GF-D8 (cell line): Measurements from ENCODE around the gene KRT71.
"Not testable (repeated sequence)": the region's sequence is repeated elsewhere in the genome, so short reads cannot be mapped to it uniquely, and the experiment has no call there.

Experiments used
- DNase-seq: peaks from one replicate; lab custom pipeline; 2025; lab: John Stamatoyannopoulos, UW

KRT71 gene

DNA sequence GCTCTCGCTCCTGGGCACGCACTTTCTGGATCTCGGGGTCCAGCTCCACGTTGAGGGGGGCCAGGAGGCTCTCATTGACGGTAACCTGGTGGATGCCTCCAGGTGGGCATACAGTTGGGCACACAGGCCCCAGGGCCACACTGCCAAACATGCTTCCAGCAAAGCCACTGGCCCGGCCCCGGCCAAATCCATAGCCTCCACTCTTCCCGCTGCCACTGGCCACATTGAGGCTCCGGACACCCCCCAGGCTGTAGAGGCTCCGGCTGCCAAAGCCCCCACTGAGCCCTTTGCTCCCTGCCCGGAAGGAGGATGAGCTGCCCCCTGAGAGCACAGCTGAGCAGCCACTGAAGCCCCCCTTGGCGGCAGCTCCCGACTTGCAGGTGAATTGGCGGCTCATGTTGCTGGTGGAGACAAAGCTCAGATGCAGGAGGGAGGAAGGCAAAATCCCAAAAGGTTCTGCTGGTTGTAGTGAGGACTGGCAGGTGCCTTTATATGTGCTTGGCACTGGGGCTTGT lies at the start of gene KRT71:
KRT71 (minus strand) TSS at position 465 of the 515 bp plus-strand sequence; CDS start at position 397, 68 bp downstream.
- no peak for DNase-seq

DNA sequence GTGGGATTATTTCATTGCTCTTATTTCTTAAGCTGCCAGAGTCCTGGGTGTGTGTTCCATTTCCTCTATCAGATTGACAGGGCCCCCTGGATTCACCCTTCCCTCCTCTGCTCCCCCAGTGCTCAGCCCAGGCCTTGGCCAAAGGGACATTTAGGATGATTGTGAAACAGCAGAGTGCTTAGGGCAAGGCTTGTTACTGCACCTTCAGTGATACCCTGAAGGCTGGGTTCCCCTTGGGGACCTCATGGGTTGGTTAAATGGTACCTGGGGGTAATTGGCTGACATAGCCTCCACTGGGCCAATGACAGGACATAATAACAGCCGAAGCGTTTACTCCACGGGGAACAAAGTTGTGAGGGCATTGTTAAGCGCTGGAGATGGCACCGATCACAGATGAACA lies 49.6 kb upstream of the KRT71 start:
- no peak for DNase-seq

DNA sequence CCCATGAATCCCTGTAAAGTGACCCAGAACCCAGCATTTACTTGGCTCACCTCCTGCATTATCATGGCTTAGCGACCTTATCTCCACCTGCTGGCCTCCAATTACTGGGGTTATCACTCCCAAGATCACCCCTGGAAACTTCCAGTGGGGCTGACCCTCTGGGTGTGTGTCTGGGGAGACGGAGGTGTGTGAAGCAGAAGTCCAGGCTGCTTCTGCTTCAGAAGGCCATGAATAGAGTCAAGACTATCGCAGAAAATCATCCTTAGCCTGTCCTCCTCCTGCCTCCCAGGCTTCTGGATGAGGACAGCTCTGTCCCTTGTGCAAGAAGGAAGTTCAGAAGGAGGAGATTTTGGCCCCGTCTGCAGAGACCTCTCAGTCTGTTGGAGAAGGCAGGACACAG lies 48.7 kb upstream of the KRT71 start:
- no peak for DNase-seq

DNA sequence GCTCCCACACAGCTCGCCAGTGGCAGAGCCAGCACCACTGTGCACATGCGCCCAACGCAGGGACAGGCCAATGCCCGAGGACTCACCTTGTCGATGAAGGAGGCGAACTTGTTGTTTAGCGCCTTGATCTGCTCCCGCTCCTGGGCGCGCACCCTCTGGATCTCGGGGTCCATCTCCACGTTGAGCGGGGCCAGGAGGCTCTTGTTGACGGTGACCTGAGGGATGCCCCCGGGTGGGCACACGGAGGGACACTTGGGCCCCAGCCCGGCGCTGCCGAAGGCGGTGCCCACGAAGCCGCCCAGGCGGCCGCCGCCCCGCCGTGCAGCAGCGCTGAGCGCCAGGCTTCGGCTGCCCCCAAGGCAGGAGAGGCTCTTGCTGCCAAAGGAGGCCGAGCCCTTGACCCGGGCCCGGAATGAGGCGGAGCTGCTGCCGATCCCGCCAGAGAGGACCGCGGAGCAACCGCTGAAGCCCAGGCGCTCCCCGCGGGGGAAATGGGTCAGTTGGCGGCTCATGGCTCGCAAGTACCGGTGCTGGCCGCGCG lies 48.1 kb upstream of the KRT71 start, which contains the start of gene KRT72:
KRT72 (minus strand) TSS at position 523 of the 541 bp plus-strand sequence; CDS start at position 512, 11 bp downstream.
- DNase-seq = no peak

DNA sequence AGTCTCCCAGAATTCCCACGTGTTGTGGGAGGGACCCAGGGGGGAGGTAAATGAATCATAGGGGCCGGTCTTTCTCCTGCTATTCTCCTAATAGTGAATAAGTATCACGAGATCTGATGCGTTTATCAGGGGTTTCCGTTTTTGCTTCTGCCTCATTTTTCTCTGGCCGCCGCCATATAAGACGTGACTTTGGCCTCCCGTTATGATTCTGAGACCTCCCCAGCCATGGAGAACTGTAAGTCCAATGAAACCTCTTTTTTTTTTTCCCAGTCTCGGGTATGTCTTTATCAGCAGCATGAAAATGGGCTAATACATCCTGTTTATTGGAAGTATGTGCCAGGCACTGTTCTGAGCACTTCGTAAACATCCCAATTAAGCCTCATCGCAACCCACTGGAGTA lies 47.5 kb upstream of the KRT71 start:
- DNase-seq = no peak

DNA sequence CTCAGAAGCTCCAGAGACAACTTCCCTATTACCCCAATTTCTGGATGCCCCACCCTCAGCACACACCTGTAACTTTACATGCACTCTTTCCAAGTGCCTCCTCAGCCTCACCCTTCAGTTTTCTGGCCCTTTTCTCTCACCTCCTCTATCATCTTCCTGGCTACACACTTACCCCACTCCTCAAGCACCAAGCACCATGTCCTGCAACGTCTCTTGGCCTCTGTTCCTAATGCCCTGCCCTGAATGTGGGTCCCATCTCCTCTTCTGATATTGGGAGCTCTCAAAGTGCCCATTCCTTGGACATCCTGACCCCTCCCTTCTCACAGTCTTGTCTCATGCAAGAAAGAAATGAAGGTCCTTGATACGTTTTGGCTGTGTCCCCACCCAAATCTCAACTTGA lies 47.1 kb upstream of the KRT71 start:
- no peak for DNase-seq

DNA sequence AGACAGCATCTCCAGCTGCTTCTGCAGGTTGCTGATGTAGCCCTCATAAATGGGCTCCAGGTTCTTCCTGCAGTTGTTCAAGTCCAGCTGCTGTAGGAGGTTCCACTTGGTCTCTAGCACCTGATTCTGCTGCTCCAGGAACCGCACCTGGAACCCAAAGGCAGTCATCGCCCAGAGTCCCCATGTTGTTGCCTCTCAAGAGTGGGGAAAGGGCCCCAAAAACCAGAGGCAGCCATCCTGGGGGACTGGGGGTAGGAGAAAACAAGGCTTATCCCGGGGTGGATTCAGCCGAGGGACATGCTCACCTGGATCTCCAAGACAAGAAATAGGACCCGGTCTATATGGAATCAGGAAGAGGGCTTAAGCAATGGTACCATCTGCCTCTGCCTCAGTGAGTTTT lies 46.0 kb upstream of the KRT71 start:
- no peak for DNase-seq

DNA sequence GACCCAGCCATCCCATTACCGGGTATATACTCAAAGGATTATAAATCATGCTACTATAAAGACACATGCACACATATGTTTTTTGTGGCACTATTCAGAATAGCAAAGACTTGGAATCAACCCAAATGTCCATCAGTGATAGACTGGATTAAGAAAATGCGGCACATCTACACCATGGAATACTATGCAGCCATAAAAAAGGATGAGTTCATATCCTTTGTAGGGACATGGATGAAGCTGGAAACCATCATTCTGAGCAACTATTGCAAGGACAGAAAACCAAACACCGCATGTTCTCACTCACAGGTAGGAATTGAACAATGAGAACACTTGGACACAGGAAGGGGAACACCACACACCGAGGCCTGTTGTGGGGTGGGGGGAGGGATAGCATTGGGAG lies 41.3 kb upstream of the KRT71 start:
- DNase-seq = not testable (repeated sequence)

DNA sequence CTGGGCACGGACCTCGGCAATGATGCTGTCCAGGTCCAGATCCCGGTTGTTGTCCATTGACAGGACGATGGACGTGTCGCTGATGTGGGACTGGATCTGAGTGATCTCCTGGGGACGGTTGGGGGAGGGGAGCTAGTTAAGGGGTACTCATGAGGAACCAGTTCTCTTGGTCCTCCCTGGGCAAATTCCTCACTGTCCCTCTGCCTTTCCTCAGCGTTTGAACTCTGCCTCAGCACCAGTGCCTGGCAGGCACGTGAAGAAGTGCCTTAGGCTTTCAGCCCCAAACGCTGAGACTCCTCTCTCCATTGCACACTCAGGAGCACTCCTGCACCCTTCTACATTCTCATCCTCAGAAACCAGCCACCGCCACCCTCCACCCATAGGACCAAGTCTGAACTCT lies 38.6 kb upstream of the KRT71 start:
- no peak for DNase-seq

DNA sequence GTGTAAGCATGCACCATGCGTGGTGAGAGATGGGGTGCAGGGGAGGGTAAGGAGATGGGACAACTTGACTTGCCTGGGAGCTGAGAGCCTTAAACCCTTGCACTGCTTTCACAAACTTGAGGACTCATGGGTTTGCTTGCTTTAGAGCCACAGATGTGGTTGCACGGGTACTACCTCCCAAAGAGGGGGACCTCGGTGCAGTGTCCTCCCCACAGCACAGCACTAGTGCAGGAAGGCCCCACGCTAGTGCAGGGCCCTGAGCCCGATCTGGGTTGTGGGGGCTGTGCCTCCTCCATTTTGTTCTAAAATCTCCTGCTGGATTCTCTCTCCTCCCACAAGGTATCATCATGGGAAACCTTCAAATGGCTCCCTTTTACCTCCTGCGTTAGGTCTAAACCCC lies 37.1 kb upstream of the KRT71 start:
- DNase-seq = no peak

DNA sequence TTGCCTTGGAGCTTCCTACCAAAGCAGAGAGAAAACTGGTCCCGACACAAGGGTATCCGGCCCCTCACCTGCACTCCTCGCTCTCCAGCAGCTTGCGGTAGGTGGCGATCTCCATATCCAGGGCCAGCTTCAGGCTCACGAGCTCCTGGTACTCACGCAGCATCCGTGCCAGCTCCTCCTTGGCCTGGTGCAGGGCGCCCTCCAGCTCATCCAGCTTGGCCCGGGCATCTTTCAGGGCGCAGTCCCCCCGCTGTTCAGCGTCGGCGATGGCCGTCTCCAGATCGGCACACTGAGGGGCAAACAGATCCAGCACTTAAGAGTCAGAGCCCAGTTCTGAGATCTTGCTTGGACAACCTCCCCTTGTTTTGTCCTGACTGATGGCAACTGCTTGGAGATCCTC lies 34.6 kb upstream of the KRT71 start:
- no peak for DNase-seq

DNA sequence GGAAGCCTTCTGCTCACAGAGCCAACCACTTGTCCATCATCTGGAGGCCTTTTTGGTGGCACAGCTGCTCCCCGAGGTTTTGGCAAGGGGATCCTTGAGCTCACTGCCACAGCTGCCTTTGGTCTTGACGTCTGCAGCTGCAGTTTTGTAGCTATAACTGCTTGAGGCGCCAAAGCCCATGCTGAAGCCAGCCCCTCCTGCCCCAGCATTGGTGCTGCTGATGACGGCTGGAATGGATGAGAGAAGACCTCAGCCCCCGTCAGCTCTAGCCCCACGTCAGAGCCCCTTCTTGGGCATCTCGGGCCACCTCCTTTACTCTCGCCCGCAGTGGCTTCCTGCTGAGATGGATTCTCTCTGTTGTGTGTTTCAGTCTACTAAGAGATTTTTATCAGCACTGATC lies 33.0 kb upstream of the KRT71 start:
- no peak for DNase-seq

DNA sequence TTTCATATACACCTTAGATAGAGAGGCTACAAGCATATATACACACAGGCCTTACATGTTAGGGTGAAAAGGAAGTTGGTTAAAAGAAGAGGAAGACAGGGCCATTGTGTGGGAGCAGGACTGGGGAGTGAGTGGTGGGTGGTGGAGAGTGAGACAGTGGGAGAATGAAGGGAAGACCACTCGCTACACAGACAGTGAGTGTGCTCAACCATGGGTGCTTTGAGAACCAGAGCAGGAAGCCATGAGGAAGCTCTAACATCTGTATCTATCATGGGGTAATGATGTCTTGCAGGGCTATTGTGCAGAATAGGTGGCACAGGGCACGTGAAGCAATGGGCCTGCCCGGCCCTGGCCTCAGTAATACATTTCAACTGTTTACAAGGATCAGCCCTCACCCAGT lies 32.1 kb upstream of the KRT71 start:
- DNase-seq = no peak

DNA sequence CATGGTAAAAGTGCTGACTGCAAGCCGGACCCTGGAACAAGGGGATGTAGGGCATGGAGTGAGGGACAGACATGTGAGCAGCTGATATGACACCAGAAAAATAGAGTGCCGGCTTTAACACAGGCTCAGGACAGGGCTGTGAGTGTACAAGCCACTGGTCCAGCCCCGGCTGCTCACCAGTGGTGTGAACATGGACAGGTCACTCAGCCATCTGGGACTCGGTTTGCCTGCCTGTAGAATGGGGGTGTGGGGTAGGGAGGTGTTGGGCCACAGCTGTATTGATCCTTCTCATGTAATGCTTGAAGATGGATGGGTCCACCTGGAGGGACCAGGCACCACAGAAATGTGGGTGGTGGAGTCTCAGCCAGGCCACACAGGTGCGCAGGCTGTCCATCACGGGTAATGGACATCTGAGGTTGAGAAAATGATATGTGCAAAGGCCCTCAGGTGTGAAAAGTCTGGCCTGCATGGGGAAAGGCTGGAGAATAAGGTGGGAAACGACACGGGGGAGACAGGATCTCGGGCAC lies 31.3 kb upstream of the KRT71 start:
- DNase-seq = no peak

DNA sequence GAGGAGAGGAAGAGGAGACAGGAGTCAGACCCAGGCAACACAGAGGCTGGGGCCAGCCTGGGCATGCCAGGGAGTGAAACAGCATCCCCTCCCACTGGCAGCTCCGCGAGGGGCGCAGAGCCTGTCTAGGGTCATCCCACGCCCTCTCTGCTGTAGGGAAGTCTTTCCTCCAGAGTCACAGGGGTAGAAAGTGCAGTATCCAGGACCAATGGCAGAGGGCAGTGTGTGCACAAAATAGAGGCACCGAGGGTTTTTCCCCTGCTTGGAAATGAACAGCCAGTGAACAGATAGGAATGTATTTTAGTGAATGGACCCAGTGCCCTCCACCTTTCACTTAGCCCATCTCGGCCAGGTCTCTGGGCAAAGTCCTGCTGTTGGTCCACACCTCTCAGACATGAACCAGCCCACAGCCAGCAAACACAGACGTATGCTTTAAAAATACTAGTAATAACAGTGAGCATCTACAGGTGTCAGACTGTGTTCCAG lies 30.1 kb upstream of the KRT71 start:
- DNase-seq = no peak

DNA sequence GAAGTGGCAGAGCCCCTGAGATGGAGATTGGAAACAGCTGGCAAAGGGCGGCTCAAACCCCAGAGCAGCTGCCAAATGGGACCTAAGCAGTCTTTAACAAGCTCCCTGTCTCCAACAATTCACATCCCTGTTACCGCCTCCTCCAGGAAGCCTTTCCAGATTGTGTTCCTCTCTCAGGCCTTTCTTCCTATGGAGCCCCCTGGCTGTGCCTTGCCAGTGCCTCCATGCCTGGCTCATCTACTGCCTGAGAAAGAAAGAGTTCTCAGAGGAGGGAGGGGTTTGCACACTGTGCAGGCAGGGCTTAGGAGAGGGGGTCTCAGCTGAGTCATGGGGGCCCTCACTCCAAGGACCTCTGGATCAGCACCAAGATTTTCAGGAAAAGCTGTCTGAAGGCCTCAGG lies 29.5 kb upstream of the KRT71 start:
- DNase-seq = no peak

DNA sequence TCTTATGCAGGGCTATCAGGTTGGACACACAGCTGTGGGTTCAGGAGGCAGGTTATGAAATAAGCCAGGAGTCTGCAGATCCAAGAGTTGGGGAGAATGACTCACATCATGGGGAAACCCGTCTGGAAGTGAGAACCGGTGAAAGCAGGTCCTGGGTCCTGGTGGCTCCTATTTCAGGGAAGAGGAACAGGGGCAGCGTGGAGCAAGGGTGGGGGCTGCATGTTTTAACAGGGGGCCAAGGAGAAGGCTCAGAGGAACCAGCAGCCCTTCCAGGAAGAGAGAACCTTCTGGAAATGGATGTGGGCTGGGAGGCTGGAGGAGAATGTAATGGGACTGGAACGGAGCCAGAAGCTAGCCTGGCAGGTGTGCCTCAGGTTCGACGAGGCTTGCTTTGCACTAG lies 28.5 kb upstream of the KRT71 start:
- no peak for DNase-seq

DNA sequence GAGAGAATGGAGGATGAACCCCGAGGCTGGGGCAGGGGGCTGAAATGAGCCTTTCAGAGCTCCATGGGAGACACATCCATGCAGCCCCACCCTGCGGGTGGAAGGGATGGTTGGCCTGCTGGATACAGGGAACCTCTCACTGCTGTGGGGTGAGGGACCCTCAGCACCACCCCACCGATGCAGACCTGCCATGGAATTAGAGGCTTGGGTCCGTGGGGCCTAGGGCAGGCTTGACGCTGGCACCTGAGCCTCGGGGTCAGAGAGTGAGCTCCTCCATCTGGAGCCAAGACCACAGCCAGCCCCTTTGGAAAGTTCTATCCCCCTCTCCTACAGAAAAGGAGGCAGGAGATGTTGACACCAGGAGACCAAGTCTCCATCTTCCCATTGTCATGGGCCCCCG lies 28.1 kb upstream of the KRT71 start:
- DNase-seq = no peak

DNA sequence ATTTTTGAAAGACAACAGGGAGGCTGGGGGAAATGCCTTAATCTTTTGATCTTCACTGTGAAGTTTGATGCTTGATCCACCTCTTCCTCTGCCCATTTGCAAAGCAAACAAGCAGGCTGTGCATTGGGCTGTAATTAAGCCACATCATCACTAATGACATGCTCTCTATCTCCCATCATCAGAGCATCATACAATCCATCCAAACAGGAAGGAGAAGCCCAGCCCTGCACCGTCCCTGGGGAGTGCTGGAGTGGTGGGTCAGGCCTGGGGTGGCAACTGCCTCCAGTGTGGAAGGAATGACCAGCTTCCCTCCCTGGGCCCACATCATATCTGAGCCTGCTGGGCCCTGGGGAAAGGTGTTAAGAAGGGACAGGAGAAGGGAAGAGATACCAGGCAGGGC lies 27.6 kb upstream of the KRT71 start:
- no peak for DNase-seq

DNA sequence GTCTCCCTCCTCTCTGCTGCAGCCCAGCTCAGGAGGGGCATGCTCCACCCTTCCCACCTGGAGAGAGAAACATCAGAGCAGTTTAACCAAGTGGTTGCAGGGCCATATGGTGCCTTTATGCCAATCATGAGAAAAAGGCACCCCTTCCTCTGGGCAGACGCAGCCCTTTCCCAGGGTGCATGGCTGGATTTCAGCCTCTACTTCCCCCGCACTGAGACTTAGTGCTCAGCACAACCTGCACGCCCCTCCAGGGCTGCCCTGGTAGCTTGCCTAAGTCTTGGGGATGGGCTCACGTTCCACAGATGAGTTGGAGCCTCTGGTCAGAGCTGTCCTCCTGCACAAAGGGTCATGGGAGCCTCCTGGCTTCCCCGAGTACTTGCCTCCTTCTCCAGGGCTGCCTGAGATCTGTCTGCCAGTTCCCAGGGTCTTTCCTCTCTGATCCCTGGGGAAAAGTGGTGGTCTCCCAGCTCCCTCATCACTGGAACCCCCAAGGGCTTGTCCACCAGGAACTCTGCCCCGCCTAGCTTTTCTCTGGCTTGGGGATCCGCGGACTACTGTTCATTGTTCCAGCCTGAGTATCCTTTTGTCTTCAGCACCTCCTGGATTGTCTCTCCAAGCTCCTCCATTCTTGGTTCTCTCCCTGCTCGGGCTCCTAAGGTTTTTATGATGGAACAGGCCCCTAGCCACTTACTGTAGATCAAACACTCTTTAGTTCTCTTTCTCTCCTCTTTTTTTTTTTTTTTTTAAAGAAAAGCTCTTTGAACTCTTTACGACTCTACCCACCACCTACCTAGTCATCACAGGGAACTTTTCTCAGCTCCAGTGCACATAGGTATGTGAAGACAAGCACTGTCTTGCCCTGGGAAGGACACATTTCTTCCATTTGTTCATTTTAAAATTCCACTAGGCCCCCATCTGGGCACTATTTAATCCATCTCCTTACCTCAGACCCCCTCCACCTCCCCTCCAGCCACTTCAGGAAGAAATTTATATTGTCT lies 26.8 kb upstream of the KRT71 start:
- DNase-seq = no peak

DNA sequence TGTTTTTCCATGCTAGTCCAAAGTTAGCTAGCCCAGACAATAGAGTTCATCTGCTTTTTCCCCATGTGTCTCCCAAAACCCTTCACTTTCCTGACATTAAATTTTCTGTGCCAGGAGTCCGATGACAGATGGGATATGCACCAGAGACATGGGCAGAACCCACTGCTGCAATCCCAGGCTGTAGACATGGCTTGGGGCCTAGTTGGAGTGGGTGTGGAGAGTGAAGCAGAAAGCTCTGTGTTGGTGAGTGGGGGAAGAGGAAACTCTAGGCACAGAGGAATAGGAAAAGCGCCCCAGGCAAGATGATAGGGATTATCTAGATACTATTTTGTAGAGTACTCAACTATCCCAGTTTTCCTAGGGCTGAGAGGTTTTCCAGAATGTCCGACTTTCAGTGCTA lies 25.5 kb upstream of the KRT71 start:
- no peak for DNase-seq

DNA sequence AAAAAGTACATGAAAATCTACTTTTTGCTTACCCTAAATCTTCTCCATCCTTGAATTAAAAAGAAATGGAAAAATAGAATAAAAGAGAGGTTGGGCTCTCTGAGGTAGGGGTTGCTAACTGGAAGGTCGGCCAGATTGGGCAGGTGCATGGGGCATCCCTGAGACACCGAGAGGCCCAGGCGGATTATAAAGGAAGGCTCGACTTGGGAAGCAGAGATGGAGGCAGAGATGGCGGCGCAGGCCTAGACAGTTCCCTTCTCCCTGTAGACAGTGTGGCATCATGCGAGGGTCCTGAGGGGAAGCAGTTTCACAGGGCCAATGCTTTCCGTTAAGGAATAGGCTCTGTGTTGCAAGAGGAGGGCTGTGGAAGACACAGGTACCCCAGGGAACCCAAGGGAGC lies 24.4 kb upstream of the KRT71 start:
- no peak for DNase-seq

DNA sequence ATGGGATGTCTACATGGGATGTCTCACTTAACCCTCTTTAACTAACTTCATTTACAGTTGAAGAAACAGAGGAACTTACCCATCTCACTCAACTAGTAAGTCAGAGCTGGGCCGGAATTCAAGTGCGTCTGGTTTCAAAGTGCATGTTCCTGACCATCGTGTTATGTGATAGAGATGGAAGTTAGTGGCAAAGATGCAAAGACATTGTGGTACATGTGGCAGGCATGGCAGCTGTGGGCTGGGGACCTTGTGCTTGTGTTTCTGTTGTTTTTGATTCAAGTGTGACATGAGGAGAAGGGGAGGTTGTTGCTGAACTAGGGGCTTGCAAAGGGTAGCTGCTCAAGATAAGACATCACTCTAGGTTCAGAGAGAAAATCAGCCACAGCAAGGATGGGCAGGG lies 23.0 kb upstream of the KRT71 start:
- no peak for DNase-seq
